Esophagus muscularis mucosa (tissue), 3 donors: ENCODE measurements around the gene SRGAP2.
"Not testable (repeated sequence)": the region's sequence is repeated elsewhere in the genome, so short reads cannot be mapped to it uniquely, and the experiment has no call there.

Experiments used
- POLR2A ChIP-seq: fragments of 450-650 bp; IDR thresholded peaks from one replicate; pipeline ENCODE4 v1.6.1; 2017; ENCODE audit warnings: antibody characterized with exemption, moderate library complexity, mild to moderate bottlenecking, low read depth
- TF ChIP-seq, protein P1 (sequence below), 3 experiments: fragments of 200-600 bp in 2 of 3; fragments of 450-650 bp in 1 of 3; sonication (generic) in 2 of 3; IDR thresholded peaks; one replicate each; pipeline ENCODE4 v1.5.1; 2017 to 2019; ENCODE audit warnings: antibody characterized with exemption in 3 of 3, mild to moderate bottlenecking in 2 of 3, moderate library complexity in 1 of 3

DNA sequence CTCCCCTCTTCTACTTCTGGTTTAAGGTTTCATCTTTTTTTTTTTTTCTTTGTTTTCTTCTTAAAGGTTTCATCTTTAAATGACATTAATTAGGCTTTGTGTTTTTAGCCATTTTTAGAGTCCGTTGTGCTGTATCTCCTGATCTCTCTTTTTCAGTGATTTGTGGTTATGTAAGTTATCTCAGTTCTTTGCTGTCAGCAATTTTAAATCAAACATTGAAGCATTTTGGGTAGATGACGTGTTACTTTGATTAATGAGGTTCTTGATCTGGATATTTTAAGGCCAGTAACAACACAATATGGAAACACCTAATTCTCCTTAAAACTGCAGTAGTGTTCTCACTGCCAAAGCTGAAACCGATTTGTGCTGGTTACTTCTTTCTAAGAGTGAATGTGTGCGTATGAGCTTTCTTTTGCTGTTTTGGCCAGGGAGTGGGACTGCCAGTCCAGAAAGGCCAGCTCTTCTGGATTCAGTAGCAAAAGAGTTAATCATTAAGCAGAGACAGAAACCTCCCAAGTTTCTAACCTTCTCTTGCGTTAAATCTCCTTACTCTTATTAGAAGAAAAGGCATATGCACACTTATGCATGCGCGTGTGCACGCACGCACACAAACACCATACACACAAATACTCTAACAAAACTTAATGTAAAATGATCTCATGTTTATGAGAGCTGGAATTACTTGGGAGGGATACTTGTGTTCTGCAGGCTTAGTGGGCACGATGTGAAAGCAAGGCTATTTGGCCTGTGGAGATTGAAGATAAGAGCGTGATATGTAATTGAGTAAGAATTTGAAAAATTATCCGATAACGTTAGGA lies 16.4 kb downstream of the SRGAP2 start:
- TF ChIP-seq, protein P1, sequence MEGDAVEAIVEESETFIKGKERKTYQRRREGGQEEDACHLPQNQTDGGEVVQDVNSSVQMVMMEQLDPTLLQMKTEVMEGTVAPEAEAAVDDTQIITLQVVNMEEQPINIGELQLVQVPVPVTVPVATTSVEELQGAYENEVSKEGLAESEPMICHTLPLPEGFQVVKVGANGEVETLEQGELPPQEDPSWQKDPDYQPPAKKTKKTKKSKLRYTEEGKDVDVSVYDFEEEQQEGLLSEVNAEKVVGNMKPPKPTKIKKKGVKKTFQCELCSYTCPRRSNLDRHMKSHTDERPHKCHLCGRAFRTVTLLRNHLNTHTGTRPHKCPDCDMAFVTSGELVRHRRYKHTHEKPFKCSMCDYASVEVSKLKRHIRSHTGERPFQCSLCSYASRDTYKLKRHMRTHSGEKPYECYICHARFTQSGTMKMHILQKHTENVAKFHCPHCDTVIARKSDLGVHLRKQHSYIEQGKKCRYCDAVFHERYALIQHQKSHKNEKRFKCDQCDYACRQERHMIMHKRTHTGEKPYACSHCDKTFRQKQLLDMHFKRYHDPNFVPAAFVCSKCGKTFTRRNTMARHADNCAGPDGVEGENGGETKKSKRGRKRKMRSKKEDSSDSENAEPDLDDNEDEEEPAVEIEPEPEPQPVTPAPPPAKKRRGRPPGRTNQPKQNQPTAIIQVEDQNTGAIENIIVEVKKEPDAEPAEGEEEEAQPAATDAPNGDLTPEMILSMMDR (IDR thresholded peaks at IDR 0.05), result not testable (repeated sequence)
- TF ChIP-seq POLR2A, result not testable (repeated sequence)
